Measurements from ENCODE around the gene TNFSF10. TPM values are rescaled to one million over a fixed set of nuclear protein-coding genes. Genes with fewer than 3 reads are reported as not detected.

The TNFSF10 gene
- total and polyA plus RNA-seq, 2 donors (not counting 1 experiment from before 2014, with no cell fraction given) = 16.4 to 21.0 TPM

GRCh38 chr3:172536993-172537419, 13.8 kb upstream of the TNFSF10 start:
- Histone ChIP-seq H4K20me1 (ENCODE audit: control insufficient read depth, insufficient read depth, low read length, poor library complexity, severe bottlenecking) (no peaks in the 10 kb centered on the region), H3K4me3 (ENCODE audit: control extremely low read depth in 1 of 5, extremely low read depth in 1 of 5, insufficient read depth in 1 of 5, low read depth in 2 of 5, low read length in 4 of 5) (no peak overlapping the region), H2AFZ (ENCODE audit: insufficient read depth, low read depth, low read length, poor library complexity, severe bottlenecking) (peak overlapping the region; percentile 14), H3K4me2 (replicated peaks; ENCODE audit: low read depth, low read length, poor library complexity, severe bottlenecking) (no peak overlapping the region), H3K27me3 (replicated peaks in 1 of 4; ENCODE audit: control extremely low read depth in 1 of 4, control insufficient read depth in 3 of 4, insufficient read depth in 4 of 4, low read length in 3 of 4) (no peaks in the 10 kb centered on the region), H3K79me2 (ENCODE audit: control insufficient read depth, insufficient read depth, low read length) (no peaks in the 10 kb centered on the region), H3K9ac (ENCODE audit: low read length) (no peak overlapping the region), H3K27ac (ENCODE audit: low read length in 2 of 2) (peak overlapping the region in 1 of 2 donors; percentile 60), H3K9me3 (ENCODE audit: control extremely low read depth in 1 of 3, control insufficient read depth in 2 of 3, insufficient read depth in 1 of 3, low read length in 2 of 3) (no peaks in the 10 kb centered on the region), H3K36me3 (replicated peaks in 1 of 2; ENCODE audit: control extremely low read depth in 1 of 2, control insufficient read depth in 1 of 2, extremely low read depth in 1 of 2, insufficient read depth in 2 of 2, low read length in 1 of 2) (no peaks in the 10 kb centered on the region), H3K4me1 (ENCODE audit: control insufficient read depth in 2 of 2, insufficient read depth in 2 of 2, low read length in 2 of 2) (peaks cover 12 to 14% of the 10 kb centered on the region in 2 donors)
- WGBS (ENCODE audit: insufficient coverage) = 45% methylated on average over 5 of the region's 5 CpGs
- no peak overlapping the region for H3K4me3 Mint-ChIP-seq
- H3K9me3 Mint-ChIP-seq (ENCODE audit: insufficient read depth) = no peaks in the 10 kb centered on the region
- ATAC-seq (ENCODE audit: low read depth) (no peak), DNase-seq (no peak)
- intact Hi-C loops (cut with micrococcal nuclease) = no loop called here
- peaks cover 15% of the 10 kb centered on the region for H3K4me1 Mint-ChIP-seq
- H3K27me3 Mint-ChIP-seq = no peaks in the 10 kb centered on the region
- CTCF ChIA-PET = no interaction called here
- TF ChIP-seq EZH2 (IDR thresholded peaks at IDR 0.05; ENCODE audit: borderline replicate concordance, insufficient read depth, low read depth, low read length, poor library complexity, severe bottlenecking) = no peak
- no peak for TF ChIP-seq CTCF (IDR thresholded peaks at IDR 0.05)
- POLR2A ChIA-PET = no interaction called here
- peak overlapping the region; percentile 0 for H3K27ac Mint-ChIP-seq

GRCh38 chr3:172536505-172536904, 13.3 kb upstream of the TNFSF10 start:
- ChIA-PET CTCF (no interaction called here), POLR2A (no interaction called here)
- H3K27me3 ChIP-seq (replicated peaks in 1 of 4; ENCODE audit: control extremely low read depth in 1 of 4, control insufficient read depth in 3 of 4, insufficient read depth in 4 of 4, low read length in 3 of 4) = no peaks in the 10 kb centered on the region
- H3K9ac ChIP-seq (ENCODE audit: low read length) = no peak overlapping the region
- no peak for TF ChIP-seq CTCF (IDR thresholded peaks at IDR 0.05)
- TF ChIP-seq EZH2 (IDR thresholded peaks at IDR 0.05; ENCODE audit: borderline replicate concordance, insufficient read depth, low read depth, low read length, poor library complexity, severe bottlenecking) = no peak
- H3K4me2 ChIP-seq (replicated peaks; ENCODE audit: low read depth, low read length, poor library complexity, severe bottlenecking) = no peak overlapping the region
- ATAC-seq (ENCODE audit: low read depth) (no peak), DNase-seq (no peak)
- H3K27ac Mint-ChIP-seq = no peak overlapping the region
- H3K36me3 ChIP-seq (replicated peaks in 1 of 2; ENCODE audit: control extremely low read depth in 1 of 2, control insufficient read depth in 1 of 2, extremely low read depth in 1 of 2, insufficient read depth in 2 of 2, low read length in 1 of 2) = no peaks in the 10 kb centered on the region
- H3K4me3 ChIP-seq (ENCODE audit: control extremely low read depth in 1 of 5, extremely low read depth in 1 of 5, insufficient read depth in 1 of 5, low read depth in 2 of 5, low read length in 4 of 5) = no peak overlapping the region
- peak overlapping the region in 1 of 2 donors; percentile 60 for H3K27ac ChIP-seq (ENCODE audit: low read length in 2 of 2)
- H3K4me1 ChIP-seq (ENCODE audit: control insufficient read depth in 2 of 2, insufficient read depth in 2 of 2, low read length in 2 of 2) = peaks cover 12 to 14% of the 10 kb centered on the region in 2 donors
- H3K9me3 ChIP-seq (ENCODE audit: control extremely low read depth in 1 of 3, control insufficient read depth in 2 of 3, insufficient read depth in 1 of 3, low read length in 2 of 3) = no peaks in the 10 kb centered on the region
- intact Hi-C loops (cut with micrococcal nuclease) = no loop called here
- no peak overlapping the region for H3K4me3 Mint-ChIP-seq
- H3K4me1 Mint-ChIP-seq = peaks cover 15% of the 10 kb centered on the region
- no peaks in the 10 kb centered on the region for H4K20me1 ChIP-seq (ENCODE audit: control insufficient read depth, insufficient read depth, low read length, poor library complexity, severe bottlenecking)
- H2AFZ ChIP-seq (ENCODE audit: insufficient read depth, low read depth, low read length, poor library complexity, severe bottlenecking) = no peak overlapping the region
- WGBS (ENCODE audit: insufficient coverage) = no CpG with 5 or more reads among the region's 1 CpG
- no peaks in the 10 kb centered on the region for H3K9me3 Mint-ChIP-seq (ENCODE audit: insufficient read depth)
- H3K79me2 ChIP-seq (ENCODE audit: control insufficient read depth, insufficient read depth, low read length) = no peaks in the 10 kb centered on the region
- H3K27me3 Mint-ChIP-seq = no peaks in the 10 kb centered on the region
